ENCODE measurements around the gene KLRK1.
"Not testable (repeated sequence)": the region's sequence is repeated elsewhere in the genome, so short reads cannot be mapped to it uniquely, and the experiment has no call there.

DNA sequence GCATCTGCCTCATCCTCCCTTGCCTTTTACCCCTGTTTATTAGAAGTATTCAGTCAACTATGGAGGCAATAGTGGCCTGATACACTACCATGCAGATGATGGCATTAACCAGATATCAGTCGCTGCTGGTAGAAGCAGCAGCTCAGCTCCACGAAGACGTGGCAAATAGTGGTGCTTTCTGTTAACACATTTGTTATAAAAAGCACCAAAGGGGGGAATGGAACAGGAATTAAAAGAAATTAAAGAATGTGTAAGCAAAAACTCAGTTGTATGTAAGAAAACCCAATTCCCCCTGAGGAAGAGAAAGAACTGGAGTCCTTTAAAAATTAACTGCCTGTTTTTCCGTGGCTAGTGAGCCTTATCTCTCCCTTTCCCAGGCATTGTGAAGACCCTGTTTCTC, 22.1 kb downstream of the KLRK1 start:
- TF ChIP-seq EZH2 (IDR thresholded peaks at IDR 0.05; ENCODE audit: borderline replicate concordance, insufficient read depth, low read length, poor library complexity, severe bottlenecking); POLR2AphosphoS5 (IDR thresholded peaks at IDR 0.05); EP300 (conservative IDR thresholded peaks at IDR 0.05; ENCODE audit: poor library complexity, severe bottlenecking); MXI1 (conservative IDR thresholded peaks at IDR 0.05; ENCODE audit: poor library complexity, severe bottlenecking); RAD21 (conservative IDR thresholded peaks at IDR 0.05): not testable (repeated sequence)
- TF ChIP-seq, protein P1, sequence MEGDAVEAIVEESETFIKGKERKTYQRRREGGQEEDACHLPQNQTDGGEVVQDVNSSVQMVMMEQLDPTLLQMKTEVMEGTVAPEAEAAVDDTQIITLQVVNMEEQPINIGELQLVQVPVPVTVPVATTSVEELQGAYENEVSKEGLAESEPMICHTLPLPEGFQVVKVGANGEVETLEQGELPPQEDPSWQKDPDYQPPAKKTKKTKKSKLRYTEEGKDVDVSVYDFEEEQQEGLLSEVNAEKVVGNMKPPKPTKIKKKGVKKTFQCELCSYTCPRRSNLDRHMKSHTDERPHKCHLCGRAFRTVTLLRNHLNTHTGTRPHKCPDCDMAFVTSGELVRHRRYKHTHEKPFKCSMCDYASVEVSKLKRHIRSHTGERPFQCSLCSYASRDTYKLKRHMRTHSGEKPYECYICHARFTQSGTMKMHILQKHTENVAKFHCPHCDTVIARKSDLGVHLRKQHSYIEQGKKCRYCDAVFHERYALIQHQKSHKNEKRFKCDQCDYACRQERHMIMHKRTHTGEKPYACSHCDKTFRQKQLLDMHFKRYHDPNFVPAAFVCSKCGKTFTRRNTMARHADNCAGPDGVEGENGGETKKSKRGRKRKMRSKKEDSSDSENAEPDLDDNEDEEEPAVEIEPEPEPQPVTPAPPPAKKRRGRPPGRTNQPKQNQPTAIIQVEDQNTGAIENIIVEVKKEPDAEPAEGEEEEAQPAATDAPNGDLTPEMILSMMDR (IDR thresholded peaks at IDR 0.05; ENCODE audit: poor library complexity, severe bottlenecking) = not testable (repeated sequence)
- TF ChIP-seq, protein P2, sequence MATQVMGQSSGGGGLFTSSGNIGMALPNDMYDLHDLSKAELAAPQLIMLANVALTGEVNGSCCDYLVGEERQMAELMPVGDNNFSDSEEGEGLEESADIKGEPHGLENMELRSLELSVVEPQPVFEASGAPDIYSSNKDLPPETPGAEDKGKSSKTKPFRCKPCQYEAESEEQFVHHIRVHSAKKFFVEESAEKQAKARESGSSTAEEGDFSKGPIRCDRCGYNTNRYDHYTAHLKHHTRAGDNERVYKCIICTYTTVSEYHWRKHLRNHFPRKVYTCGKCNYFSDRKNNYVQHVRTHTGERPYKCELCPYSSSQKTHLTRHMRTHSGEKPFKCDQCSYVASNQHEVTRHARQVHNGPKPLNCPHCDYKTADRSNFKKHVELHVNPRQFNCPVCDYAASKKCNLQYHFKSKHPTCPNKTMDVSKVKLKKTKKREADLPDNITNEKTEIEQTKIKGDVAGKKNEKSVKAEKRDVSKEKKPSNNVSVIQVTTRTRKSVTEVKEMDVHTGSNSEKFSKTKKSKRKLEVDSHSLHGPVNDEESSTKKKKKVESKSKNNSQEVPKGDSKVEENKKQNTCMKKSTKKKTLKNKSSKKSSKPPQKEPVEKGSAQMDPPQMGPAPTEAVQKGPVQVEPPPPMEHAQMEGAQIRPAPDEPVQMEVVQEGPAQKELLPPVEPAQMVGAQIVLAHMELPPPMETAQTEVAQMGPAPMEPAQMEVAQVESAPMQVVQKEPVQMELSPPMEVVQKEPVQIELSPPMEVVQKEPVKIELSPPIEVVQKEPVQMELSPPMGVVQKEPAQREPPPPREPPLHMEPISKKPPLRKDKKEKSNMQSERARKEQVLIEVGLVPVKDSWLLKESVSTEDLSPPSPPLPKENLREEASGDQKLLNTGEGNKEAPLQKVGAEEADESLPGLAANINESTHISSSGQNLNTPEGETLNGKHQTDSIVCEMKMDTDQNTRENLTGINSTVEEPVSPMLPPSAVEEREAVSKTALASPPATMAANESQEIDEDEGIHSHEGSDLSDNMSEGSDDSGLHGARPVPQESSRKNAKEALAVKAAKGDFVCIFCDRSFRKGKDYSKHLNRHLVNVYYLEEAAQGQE (IDR thresholded peaks at IDR 0.05; ENCODE audit: borderline replicate concordance) = not testable (repeated sequence)

All from neural cell (in vitro differentiated cells).